Measurements from ENCODE around the gene TMEM252. TPM values are rescaled to one million over a fixed set of nuclear protein-coding genes. Genes with fewer than 3 reads are reported as not detected.
A peak's percentile ranks its signal among the peaks of the same experiment; 100 is the strongest.

TMEM252 gene
- total RNA-seq, 1 experiment from 2014 or later, result not detected

DNA sequence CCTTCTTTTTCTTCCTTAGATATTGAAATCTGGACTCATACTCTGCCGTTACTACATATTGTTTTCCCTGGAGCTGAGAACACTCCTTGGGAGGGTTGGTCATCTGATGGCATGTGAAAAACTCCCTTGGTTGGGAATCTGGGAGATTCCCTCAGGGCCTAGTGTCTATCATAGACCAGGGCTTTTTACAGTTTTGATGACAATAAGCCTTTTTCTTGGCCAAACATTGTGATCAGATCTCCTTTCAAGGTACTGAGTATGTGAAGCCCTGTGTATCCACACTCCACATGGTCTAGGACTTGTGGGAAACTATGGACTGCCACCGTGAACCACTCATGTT, 32.9 kb downstream of the TMEM252 start:
- Histone ChIP-seq H3K27ac (ENCODE audit: low read depth, low read length, poor library complexity, severe bottlenecking) (no peak overlapping the region), H3K4me1 (ENCODE audit: insufficient read depth, low read length, poor library complexity, severe bottlenecking) (no peaks in the 10 kb centered on the region), H3K27me3 (replicated peaks; ENCODE audit: insufficient read depth, low read depth, low read length, poor library complexity) (peaks cover 4% of the 10 kb centered on the region), H3K4me3 (ENCODE audit: low read depth, low read length, poor library complexity, severe bottlenecking) (no peak overlapping the region), H3K36me3 (ENCODE audit: insufficient read depth, low read length, poor library complexity, severe bottlenecking) (no peaks in the 10 kb centered on the region), H3K9me3 (ENCODE audit: low read depth, low read length, poor library complexity, severe bottlenecking) (no peaks in the 10 kb centered on the region)
- intact Hi-C loops (cut with micrococcal nuclease; ENCODE audit: unreplicated experiment), result no loop called here
- TF ChIP-seq, protein P1, sequence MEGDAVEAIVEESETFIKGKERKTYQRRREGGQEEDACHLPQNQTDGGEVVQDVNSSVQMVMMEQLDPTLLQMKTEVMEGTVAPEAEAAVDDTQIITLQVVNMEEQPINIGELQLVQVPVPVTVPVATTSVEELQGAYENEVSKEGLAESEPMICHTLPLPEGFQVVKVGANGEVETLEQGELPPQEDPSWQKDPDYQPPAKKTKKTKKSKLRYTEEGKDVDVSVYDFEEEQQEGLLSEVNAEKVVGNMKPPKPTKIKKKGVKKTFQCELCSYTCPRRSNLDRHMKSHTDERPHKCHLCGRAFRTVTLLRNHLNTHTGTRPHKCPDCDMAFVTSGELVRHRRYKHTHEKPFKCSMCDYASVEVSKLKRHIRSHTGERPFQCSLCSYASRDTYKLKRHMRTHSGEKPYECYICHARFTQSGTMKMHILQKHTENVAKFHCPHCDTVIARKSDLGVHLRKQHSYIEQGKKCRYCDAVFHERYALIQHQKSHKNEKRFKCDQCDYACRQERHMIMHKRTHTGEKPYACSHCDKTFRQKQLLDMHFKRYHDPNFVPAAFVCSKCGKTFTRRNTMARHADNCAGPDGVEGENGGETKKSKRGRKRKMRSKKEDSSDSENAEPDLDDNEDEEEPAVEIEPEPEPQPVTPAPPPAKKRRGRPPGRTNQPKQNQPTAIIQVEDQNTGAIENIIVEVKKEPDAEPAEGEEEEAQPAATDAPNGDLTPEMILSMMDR (conservative IDR thresholded peaks at IDR 0.05; ENCODE audit: low read depth, low read length), result no peak
- no peak for TF ChIP-seq EZH2 (IDR thresholded peaks at IDR 0.05; ENCODE audit: borderline replicate concordance, low read depth, low read length, poor library complexity, severe bottlenecking)
- CTCF ChIA-PET, result no interaction called here
- POLR2A ChIA-PET (ENCODE audit: low non-redundant PET), result no interaction called here
- DNase-seq (ENCODE audit: low spot score), result no peak
- BruUV-seq (replicated peaks), result no TSS peak

DNA sequence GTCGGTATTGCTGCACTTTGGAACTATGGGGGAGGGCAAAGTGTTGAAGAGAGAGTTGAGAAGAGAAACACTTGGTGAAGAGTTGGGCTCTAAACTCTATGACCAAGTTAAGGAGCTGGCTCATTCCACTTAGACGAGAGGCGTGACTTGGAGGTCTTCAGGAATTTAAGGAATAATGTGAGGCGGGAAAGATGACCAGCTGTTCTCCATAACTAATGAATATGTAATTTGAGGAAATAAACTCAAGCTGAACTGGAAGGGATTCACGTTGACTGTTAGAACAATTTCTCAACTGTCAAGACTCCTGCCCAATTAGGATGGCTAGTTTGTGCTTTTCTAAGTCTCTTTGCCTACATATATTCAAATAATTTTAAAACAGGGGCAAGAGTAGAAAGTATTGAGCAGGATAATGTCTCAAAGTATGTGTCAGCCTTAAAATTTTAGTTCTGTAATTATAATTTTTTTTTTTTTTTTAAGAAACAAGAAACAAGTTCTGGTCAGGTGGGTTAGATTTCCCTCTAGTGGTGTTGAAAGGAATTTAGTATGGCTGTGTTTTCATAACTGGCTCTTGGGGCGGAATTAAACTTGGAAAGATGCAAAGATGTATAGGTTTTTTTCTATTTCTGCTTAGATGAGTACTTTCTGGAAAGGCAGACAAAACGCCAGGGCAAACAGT, 33.4 kb downstream of the TMEM252 start:
- no peak overlapping the region for H3K4me3 ChIP-seq (ENCODE audit: low read depth, low read length, poor library complexity, severe bottlenecking)
- no TSS peak for BruUV-seq (replicated peaks)
- H3K27ac ChIP-seq (ENCODE audit: low read depth, low read length, poor library complexity, severe bottlenecking), result no peak overlapping the region
- H3K9me3 ChIP-seq (ENCODE audit: low read depth, low read length, poor library complexity, severe bottlenecking), result no peaks in the 10 kb centered on the region
- peak; percentile 10 for DNase-seq (ENCODE audit: low spot score)
- peaks cover 6% of the 10 kb centered on the region for H3K27me3 ChIP-seq (replicated peaks; ENCODE audit: insufficient read depth, low read depth, low read length, poor library complexity)
- TF ChIP-seq, protein P1 (conservative IDR thresholded peaks at IDR 0.05; ENCODE audit: low read depth, low read length), result peak; percentile 59
- no peak for TF ChIP-seq EZH2 (IDR thresholded peaks at IDR 0.05; ENCODE audit: borderline replicate concordance, low read depth, low read length, poor library complexity, severe bottlenecking)
- ChIA-PET POLR2A (ENCODE audit: low non-redundant PET) (no interaction called here), CTCF (no interaction called here)
- no peaks in the 10 kb centered on the region for H3K36me3 ChIP-seq (ENCODE audit: insufficient read depth, low read length, poor library complexity, severe bottlenecking)
- intact Hi-C loops (cut with micrococcal nuclease; ENCODE audit: unreplicated experiment), result no loop called here
- H3K4me1 ChIP-seq (ENCODE audit: insufficient read depth, low read length, poor library complexity, severe bottlenecking), result no peaks in the 10 kb centered on the region

DNA sequence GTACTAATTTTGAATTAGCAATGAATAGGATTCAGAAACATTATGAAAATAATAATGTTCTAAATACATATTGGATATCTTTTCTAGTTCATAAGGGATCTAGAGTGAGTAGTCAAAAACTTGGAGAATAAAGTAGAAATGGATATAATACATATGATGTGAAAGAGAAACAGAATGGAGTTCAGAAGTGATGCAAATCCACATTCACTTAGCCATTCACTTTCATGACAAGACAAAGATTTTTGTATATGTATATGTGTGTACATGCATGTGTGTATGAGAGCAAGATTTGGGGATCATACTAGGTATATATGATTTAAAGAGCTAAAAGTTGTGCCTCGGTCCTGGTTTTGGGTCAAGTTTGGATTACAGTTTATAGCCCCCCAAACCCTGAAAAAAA, 34.1 kb downstream of the TMEM252 start:
- no peak for DNase-seq (ENCODE audit: low spot score)
- Histone ChIP-seq H3K27me3 (replicated peaks; ENCODE audit: insufficient read depth, low read depth, low read length, poor library complexity) (peaks cover 6% of the 10 kb centered on the region), H3K4me3 (ENCODE audit: low read depth, low read length, poor library complexity, severe bottlenecking) (no peak overlapping the region), H3K36me3 (ENCODE audit: insufficient read depth, low read length, poor library complexity, severe bottlenecking) (no peaks in the 10 kb centered on the region), H3K9me3 (ENCODE audit: low read depth, low read length, poor library complexity, severe bottlenecking) (no peaks in the 10 kb centered on the region), H3K4me1 (ENCODE audit: insufficient read depth, low read length, poor library complexity, severe bottlenecking) (no peaks in the 10 kb centered on the region), H3K27ac (ENCODE audit: low read depth, low read length, poor library complexity, severe bottlenecking) (no peak overlapping the region)
- intact Hi-C loops (cut with micrococcal nuclease; ENCODE audit: unreplicated experiment), result no loop called here
- TF ChIP-seq EZH2 (IDR thresholded peaks at IDR 0.05; ENCODE audit: borderline replicate concordance, low read depth, low read length, poor library complexity, severe bottlenecking), result no peak
- TF ChIP-seq, protein P1 (conservative IDR thresholded peaks at IDR 0.05; ENCODE audit: low read depth, low read length), result no peak
- BruUV-seq (replicated peaks), result no TSS peak
- ChIA-PET CTCF (no interaction called here), POLR2A (ENCODE audit: low non-redundant PET) (no interaction called here)

Data from A673 (cell line).